Measurements from ENCODE around the gene AAK1.

Gene AAK1

GRCh38 chr2:69489793-69490192 lies 153.7 kb downstream of the AAK1 start:
- no peak for DNase-seq (ENCODE audit: low read depth)

GRCh38 chr2:69483696-69484095 lies 159.8 kb downstream of the AAK1 start:
- DNase-seq (ENCODE audit: low read depth), result no peak

GRCh38 chr2:69483024-69483423 lies 160.5 kb downstream of the AAK1 start:
- no peak for DNase-seq (ENCODE audit: low read depth)

GRCh38 chr2:69482471-69482870 lies 161.1 kb downstream of the AAK1 start:
- DNase-seq (ENCODE audit: low read depth), result no peak

- no peak for DNase-seq (ENCODE audit: low read depth)
Measured at GRCh38 chr2:69481421-69481820, 162.1 kb downstream of the AAK1 start.

GRCh38 chr2:69477627-69478026 lies 165.9 kb downstream of the AAK1 start:
- no peak for DNase-seq (ENCODE audit: low read depth)

- no peak for DNase-seq (ENCODE audit: low read depth)
Measured at GRCh38 chr2:69474688-69475087, 168.9 kb downstream of the AAK1 start.

DNA sequence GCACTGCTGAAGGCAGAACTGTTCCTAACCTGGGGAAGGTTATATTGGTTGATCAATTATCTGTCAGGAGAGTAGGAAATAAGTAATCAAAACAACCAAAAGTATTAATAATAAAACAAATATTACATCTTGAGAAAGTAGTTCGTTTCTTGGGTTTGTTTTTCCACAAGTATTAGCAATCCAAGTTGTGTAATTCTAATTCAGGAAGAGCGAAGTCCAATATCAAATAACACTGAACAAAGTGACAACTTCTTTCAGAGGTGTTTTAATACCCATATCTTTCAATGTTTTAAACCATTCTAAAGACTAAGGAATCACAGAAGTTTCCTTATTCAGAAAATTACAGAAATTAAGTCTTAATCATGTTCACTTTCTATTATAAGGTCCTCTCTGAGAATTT lies 171.7 kb downstream of the AAK1 start:
- DNase-seq (ENCODE audit: low read depth), result no peak

GRCh38 chr2:69470911-69471310 lies 172.6 kb downstream of the AAK1 start:
- no peak for DNase-seq (ENCODE audit: low read depth)

DNA sequence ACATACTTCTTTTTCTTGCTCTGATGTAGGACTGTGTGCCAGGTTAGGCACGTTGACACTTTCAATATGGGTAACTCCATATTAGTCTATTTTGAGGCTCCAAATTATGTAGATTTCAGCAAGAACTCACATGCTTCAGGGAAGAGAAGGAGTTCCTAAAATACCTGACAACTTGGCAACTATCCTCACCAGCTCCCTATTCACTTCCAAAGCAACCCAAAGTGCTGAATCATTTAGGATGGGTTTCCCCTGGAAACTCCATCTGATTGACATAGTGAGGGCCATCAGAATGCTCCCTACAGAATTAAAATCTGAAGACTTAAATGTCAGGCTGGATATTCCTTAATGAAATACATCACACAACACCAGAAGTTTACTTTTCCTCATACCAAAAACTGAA lies 173.8 kb downstream of the AAK1 start:
- no peak for DNase-seq (ENCODE audit: low read depth)

- DNase-seq (ENCODE audit: low read depth), result no peak
Measured at GRCh38 chr2:69469375-69469774, 174.2 kb downstream of the AAK1 start.

DNA sequence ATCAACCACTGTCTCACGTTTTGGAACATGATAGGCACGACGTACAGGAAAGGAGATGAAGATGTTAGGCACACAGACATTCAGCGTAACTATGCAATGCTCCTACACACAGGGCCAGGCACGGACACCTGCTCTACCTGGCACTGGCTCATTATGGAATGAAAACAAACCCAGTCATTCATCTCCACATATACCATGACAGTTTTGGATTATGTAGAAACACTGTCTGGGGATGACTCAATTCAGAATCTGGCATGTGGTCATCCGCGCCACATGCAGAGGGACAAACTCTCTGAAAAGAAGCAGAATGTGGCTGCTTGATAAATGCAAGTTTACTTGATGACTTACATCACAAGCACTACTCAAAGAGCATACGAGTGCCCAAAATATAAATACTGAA lies 176.8 kb downstream of the AAK1 start:
- DNase-seq (ENCODE audit: low read depth), result no peak

DNA sequence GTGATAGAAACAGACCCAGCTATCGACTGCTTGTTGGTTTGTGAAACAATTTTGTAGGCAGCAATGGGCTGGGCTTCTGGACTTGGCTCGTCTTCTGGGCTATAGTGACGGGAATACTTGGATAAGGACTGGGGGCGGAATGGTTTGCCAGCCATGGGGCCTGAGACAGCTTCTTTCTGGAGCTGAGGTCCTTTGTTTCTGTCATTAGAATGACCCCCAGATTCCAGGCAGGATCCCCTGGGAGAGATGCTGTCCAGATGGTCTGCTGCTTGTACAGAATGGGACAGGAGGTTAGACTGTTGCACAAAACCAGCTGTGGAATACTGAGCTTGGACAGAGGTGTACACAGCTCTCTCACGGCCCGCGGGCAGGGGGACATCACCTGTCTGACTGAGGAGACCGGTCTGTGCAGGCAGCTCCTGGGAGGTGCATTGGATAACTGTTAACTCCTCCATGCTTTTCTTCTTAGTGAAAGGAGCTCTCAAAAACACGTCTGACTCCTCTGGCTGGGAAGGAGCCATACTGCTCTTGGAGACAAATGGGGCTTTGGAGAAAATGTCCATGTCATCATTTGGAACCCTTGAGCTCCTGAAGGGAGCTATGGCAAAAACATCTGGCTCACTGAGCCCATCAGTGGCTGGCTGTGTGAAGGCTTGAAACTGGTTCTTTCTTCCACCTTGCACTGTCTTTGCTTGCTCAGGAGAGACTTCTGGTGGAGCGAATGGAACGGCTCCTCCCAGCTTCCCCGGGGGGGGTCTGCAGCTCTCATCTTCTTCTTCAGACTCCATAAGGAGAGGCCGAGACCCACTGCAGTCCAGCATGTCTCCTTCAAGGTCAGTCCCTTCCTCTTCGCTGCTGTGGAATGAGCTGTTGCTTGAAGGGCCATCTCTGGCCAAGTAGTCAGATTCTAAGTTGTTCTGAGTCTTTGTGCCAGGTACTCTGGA lies 177.8 kb downstream of the AAK1 start:
- no peak for DNase-seq (ENCODE audit: low read depth)

DNA sequence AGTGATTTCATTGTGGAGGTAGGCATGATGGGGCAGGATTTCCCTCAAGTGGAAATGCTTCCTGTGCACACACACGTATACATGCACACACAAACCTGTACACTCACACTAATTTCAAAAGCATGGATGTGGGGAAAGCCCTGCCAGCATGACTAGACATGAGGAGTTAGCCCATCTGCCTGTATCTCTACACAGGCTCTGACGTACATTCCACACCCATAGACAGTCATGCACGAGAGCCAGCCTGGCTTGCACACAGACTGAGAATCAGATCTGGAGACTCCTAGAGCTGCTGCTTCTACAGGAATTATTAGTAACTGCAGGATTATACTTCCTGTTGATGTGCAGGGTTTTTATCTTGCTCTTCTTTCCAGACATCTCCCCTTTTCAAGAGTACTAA lies 179.0 kb downstream of the AAK1 start:
- DNase-seq (ENCODE audit: low read depth), result no peak

GRCh38 chr2:69462780-69463179 lies 180.8 kb downstream of the AAK1 start:
- no peak for DNase-seq (ENCODE audit: low read depth)

DNA sequence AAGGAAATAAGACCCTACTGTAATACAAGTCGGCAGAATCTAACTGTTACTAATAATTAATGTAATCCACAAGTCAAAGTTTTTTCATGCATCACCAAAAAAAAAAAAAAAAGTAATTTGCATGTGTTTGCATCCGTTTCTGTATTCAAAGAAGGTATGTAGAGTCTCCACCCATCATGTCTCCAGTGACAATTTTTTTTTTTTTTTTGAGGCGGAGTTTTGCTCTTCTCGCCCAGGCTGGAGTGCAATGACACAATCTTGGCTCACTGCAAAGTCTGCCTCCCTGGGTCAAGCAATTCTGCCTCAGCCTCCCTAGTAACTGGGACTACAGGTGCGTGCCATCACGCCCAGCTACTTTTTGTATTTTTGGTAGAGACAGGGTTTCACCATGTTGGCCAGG lies 182.1 kb downstream of the AAK1 start:
- DNase-seq (ENCODE audit: low read depth), result no peak

DNA sequence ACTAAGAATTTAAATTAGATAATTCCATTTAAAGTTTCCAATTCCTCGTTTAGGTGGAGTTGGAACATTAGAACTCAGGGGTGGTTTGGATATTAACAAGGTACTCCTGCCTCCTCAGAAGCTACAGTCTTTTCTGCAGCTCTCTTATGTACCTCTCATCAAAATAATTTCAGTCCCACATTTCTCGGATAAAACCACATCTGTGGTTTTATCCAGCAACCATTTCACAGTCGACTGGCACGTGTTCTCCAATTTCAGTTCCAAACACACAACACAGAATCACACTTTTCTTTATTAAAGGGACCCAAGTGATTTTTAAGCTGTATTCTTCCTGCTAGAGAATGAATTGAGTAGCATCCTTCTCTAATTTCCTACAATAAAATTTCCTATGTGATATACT lies 183.6 kb downstream of the AAK1 start:
- no peak for DNase-seq (ENCODE audit: low read depth)

DNA sequence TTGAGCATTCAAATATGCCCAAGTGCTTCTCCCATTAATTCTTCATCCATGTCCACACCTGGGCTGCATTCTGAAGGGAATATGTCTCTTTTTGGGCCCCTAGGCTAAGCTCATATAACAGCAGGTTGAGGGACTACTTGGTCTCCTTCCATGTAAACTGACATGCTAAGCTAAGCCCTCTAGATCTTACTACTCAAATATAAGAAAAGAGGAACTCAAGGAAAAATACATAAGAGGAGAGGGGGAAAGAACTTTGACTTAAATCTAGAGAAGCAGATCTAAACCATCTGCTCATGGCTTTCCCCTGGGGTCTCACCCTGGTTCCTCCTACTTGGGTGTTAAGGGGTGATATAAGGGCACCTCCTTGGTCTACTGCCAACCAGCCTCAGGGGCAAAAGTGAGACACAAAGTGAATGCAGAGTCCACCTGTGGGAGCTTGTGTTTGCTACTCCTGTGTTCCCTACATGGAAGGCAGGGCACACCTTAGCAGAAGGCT lies 186.5 kb downstream of the AAK1 start:
- DNase-seq (ENCODE audit: low read depth), result no peak

DNA sequence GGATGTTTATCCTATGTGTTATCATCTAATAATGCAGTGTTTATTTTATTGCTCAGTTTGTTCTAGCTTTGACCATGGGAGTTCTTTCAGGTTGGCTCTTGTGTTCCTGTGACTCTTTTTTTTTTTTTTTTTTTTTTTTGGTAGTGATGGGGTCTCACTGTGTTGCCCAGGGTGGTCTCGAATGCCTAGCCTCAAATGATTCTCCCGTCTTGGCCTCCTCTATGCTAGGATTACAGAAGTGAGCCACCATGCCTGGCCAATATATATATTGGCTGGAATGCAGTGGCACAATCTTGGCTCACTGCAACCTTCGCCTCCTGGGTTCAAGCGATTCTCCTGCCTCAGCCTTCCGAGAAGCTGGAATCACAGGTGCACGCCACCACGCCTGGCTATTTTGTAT lies 187.4 kb downstream of the AAK1 start:
- DNase-seq (ENCODE audit: low read depth), result no peak

DNA sequence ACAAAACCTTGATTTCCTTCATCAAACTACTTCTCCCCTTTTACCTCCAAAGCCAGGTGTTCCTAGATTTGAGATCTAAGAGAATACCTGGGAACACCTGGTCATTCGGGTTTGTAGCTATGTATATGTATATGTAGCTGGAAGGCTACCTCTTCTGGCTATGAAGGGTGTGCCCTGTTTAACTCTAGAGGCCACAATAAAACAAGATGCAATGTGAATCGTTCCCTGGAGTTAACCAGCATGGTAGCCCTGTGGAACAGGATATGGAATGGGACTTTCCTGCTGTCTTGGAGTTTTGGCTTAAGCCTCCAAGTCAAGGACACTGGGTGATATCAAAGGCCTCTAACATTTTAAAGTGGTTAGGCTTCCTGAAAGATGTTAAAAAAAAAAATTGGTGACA lies 188.6 kb downstream of the AAK1 start:
- DNase-seq (ENCODE audit: low read depth), result no peak

- DNase-seq (ENCODE audit: low read depth), result no peak
Measured at GRCh38 chr2:69453475-69454129, 189.9 kb downstream of the AAK1 start.

DNA sequence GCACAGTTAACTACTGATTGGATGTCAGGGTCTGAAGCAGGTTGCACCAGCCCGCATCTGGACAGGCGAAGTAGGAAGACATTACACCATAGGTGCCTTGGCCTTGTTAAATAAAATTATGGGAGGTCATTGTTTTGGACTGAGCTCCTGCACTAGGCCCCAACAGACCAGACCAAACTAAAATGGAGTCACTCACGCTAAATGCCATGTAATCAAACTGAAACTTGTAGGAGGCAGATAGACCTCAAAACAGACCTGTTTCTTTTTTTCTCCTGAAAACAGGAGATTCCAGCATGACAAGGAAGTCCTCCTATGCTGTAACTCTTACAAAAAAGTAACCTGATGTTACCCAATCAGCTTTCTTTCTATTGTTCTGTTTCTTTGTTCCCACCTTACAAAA lies 190.9 kb downstream of the AAK1 start:
- DNase-seq (ENCODE audit: low read depth), result no peak

DNA sequence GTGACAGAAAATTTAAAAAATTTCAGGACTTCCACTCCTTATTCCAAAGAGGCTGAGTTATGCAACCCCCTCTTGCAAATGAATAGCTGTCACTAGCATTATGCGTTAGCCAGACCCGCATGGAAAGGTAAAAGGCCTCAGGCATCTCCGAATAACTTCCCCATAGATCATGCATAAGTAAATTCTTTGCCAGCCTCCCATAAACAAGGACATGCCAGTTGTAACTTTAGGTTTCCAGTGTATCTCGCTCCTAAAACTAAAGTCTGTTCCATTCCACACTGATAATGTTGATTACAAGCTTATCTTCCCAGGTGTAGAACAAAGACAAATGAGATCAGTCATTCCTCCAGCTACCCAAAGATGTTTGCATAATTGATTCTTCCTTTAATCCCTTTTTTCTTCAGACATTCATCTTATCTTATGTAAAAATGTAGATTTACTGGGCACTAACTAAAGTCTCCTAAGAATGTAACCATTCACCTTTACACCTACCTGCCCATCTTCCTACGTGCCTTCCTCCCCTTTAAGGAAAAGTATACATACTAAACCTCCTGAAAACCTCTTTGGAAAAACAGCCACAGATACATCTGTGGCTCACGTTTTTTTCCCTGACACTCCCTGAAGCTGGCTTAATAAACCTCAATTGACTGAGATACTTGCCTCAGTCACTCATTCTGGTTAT lies 192.7 kb downstream of the AAK1 start:
- DNase-seq (ENCODE audit: low read depth), result no peak
